Measurements from ENCODE around the gene GON7.
"Not testable (repeated sequence)": the region's sequence is repeated elsewhere in the genome, so short reads cannot be mapped to it uniquely, and the experiment has no call there.

GRCh38 chr14:93168610-93169009 lies 38.3 kb downstream of the GON7 start:
- TF ChIP-seq, protein P1, sequence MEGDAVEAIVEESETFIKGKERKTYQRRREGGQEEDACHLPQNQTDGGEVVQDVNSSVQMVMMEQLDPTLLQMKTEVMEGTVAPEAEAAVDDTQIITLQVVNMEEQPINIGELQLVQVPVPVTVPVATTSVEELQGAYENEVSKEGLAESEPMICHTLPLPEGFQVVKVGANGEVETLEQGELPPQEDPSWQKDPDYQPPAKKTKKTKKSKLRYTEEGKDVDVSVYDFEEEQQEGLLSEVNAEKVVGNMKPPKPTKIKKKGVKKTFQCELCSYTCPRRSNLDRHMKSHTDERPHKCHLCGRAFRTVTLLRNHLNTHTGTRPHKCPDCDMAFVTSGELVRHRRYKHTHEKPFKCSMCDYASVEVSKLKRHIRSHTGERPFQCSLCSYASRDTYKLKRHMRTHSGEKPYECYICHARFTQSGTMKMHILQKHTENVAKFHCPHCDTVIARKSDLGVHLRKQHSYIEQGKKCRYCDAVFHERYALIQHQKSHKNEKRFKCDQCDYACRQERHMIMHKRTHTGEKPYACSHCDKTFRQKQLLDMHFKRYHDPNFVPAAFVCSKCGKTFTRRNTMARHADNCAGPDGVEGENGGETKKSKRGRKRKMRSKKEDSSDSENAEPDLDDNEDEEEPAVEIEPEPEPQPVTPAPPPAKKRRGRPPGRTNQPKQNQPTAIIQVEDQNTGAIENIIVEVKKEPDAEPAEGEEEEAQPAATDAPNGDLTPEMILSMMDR (IDR thresholded peaks at IDR 0.05), result not testable (repeated sequence)
- TF ChIP-seq ZFX (IDR thresholded peaks at IDR 0.05; ENCODE audit: borderline replicate concordance), result not testable (repeated sequence)

Measured in 22Rv1 (cell line).